MG63 (cell line): ENCODE results near the gene KRT6C. TPM values are rescaled to one million over a fixed set of nuclear protein-coding genes. Genes with fewer than 3 reads are reported as not detected.
"Not testable (repeated sequence)": the region's sequence is repeated elsewhere in the genome, so short reads cannot be mapped to it uniquely, and the experiment has no call there.

ENCODE experiments used
- DNase-seq: peaks from one replicate; pipeline ENCODE4 v3.0.0-alpha.2; 2020
- H3K27me3 ChIP-seq: fragments of 250-450 bp; sonication (Bioruptor Pico); 2 replicates; pipeline ENCODE4 v1.5.1; 2020; ENCODE audit warnings: mild to moderate bottlenecking, moderate library complexity
- H3K36me3 ChIP-seq: fragments of 250-450 bp; sonication (Bioruptor Pico); 2 replicates; pipeline ENCODE4 v1.5.1; 2020; ENCODE audit warnings: mild to moderate bottlenecking, moderate library complexity
- H3K4me3 ChIP-seq: fragments of 250-450 bp; sonication (Bioruptor Pico); 2 replicates; pipeline ENCODE4 v1.5.1; 2020; ENCODE audit warnings: mild to moderate bottlenecking, moderate library complexity
- H3K9me3 ChIP-seq: fragments of 250-450 bp; sonication (Bioruptor Pico); 2 replicates; pipeline ENCODE4 v1.5.1; 2020; ENCODE audit warnings: mild to moderate bottlenecking, moderate library complexity
- total RNA-seq: library from RNA; depleted of rRNA; stranded (reverse); fragments of >200 nt; shearing (Covaris generic); gene quantifications from 2 replicates; pipeline ENCODE4 v1.2.3, GENCODE V29; 2014; ENCODE audit warnings: low replicate concordance

The KRT6C gene
- total RNA-seq, 1 experiment from 2014 or later: not detected

GRCh38 chr12:52487211-52487610 is 13.6 kb upstream of the KRT6C start:
- no peak for DNase-seq
- H3K36me3 ChIP-seq: no peaks in the 10 kb centered on the region
- peaks cover 13% of the 10 kb centered on the region for H3K9me3 ChIP-seq
- no peak overlapping the region for H3K4me3 ChIP-seq
- H3K27me3 ChIP-seq: peaks cover 17% of the 10 kb centered on the region

GRCh38 chr12:52486166-52487105 is 12.8 kb upstream of the KRT6C start:
- Histone ChIP-seq H3K4me3 (no peak overlapping the region), H3K9me3 (peaks cover 13% of the 10 kb centered on the region), H3K27me3 (peaks cover 17% of the 10 kb centered on the region), H3K36me3 (no peaks in the 10 kb centered on the region)
- DNase-seq: no peak

- Histone ChIP-seq H3K36me3 (no peaks in the 10 kb centered on the region), H3K9me3 (peaks cover 12% of the 10 kb centered on the region), H3K4me3 (no peak overlapping the region), H3K27me3 (peaks cover 8% of the 10 kb centered on the region; the same call in 1 of the 2 replicates)
- DNase-seq: no peak
Measured at GRCh38 chr12:52480073-52480472, 6.5 kb upstream of the KRT6C start.

GRCh38 chr12:52477651-52478050 is 4.0 kb upstream of the KRT6C start:
- Histone ChIP-seq H3K27me3 (peaks cover 8% of the 10 kb centered on the region; the same call in 1 of the 2 replicates), H3K9me3 (peaks cover 3% of the 10 kb centered on the region; the same call in 1 of the 2 replicates), H3K4me3 (no peak overlapping the region), H3K36me3 (no peaks in the 10 kb centered on the region)
- no peak for DNase-seq

GRCh38 chr12:52474212-52474611 is 607 bp upstream of the KRT6C start:
- Histone ChIP-seq H3K9me3 (peaks cover 3% of the 10 kb centered on the region; the same call in 1 of the 2 replicates), H3K4me3 (no peak overlapping the region), H3K27me3 (peaks cover 3% of the 10 kb centered on the region; the same call in 1 of the 2 replicates), H3K36me3 (no peaks in the 10 kb centered on the region)
- DNase-seq: no peak

GRCh38 chr12:52469853-52470252 is 3.8 kb downstream of the KRT6C start:
- no peak overlapping the region for H3K4me3 ChIP-seq
- no peaks in the 10 kb centered on the region for H3K9me3 ChIP-seq
- no peaks in the 10 kb centered on the region for H3K36me3 ChIP-seq
- H3K27me3 ChIP-seq: peaks cover 5% of the 10 kb centered on the region
- no peak for DNase-seq

- no peak for DNase-seq
- no peaks in the 10 kb centered on the region for H3K9me3 ChIP-seq
- no peak overlapping the region for H3K4me3 ChIP-seq
- no peaks in the 10 kb centered on the region for H3K36me3 ChIP-seq
- peaks cover 8% of the 10 kb centered on the region; the same call in 1 of the 2 replicates for H3K27me3 ChIP-seq
Measured at GRCh38 chr12:52464897-52465296, 8.7 kb downstream of the KRT6C start.

- no peak overlapping the region for H3K4me3 ChIP-seq
- no peaks in the 10 kb centered on the region for H3K9me3 ChIP-seq
- H3K36me3 ChIP-seq: no peaks in the 10 kb centered on the region
- DNase-seq: no peak
- H3K27me3 ChIP-seq: peaks cover 8% of the 10 kb centered on the region; the same call in 1 of the 2 replicates
Measured at GRCh38 chr12:52461693-52462092, 11.9 kb downstream of the KRT6C start.

GRCh38 chr12:52458861-52459260 is 14.7 kb downstream of the KRT6C start:
- no peak for DNase-seq
- Histone ChIP-seq H3K27me3 (peaks cover 3% of the 10 kb centered on the region; the same call in 1 of the 2 replicates), H3K9me3 (no peaks in the 10 kb centered on the region), H3K36me3 (no peaks in the 10 kb centered on the region), H3K4me3 (no peak overlapping the region)

GRCh38 chr12:52455821-52456220 is 17.8 kb downstream of the KRT6C start:
- no peaks in the 10 kb centered on the region for H3K36me3 ChIP-seq
- H3K27me3 ChIP-seq: no peaks in the 10 kb centered on the region; the same call in 1 of the 2 replicates
- H3K9me3 ChIP-seq: no peaks in the 10 kb centered on the region
- no peak overlapping the region for H3K4me3 ChIP-seq
- DNase-seq: no peak

- Histone ChIP-seq H3K9me3 (no peaks in the 10 kb centered on the region), H3K27me3 (no peaks in the 10 kb centered on the region; the same call in 1 of the 2 replicates), H3K4me3 (no peak overlapping the region), H3K36me3 (no peaks in the 10 kb centered on the region)
- DNase-seq: no peak
Measured at GRCh38 chr12:52454411-52455201, 19.0 kb downstream of the KRT6C start.

- H3K4me3 ChIP-seq: no peak within 1 kb of the TSS
Measured at GRCh38 chr12:52452101-52452500, 21.5 kb downstream of the KRT6C start, which contains the start of gene KRT6B. KRT6B (minus strand) TSS chr12:52452146; CDS start chr12:52452078, 68 bp downstream.

GRCh38 chr12:52448228-52448627 is 25.4 kb downstream of the KRT6C start:
- H3K4me3 ChIP-seq: no peak overlapping the region
- no peak for DNase-seq
- no peaks in the 10 kb centered on the region for H3K36me3 ChIP-seq
- H3K9me3 ChIP-seq: no peaks in the 10 kb centered on the region
- H3K27me3 ChIP-seq: no peaks in the 10 kb centered on the region

More at GRCh38 chr12:52452101-52452500, 21.5 kb downstream of the KRT6C start, which contains the start of gene KRT6B:
- H3K36me3 ChIP-seq: no peaks in the 10 kb centered on the region
- H3K9me3 ChIP-seq: no peaks in the 10 kb centered on the region
- H3K27me3 ChIP-seq: no peaks in the 10 kb centered on the region
- no peak for DNase-seq

- H3K36me3 ChIP-seq, H3K27me3 ChIP-seq, DNase-seq, H3K4me3 ChIP-seq, H3K9me3 ChIP-seq: not testable (repeated sequence)
Measured at GRCh38 chr12:52447196-52447595, 26.4 kb downstream of the KRT6C start.

- DNase-seq: no peak
Measured at GRCh38 chr12:52446367-52447045, 27.1 kb downstream of the KRT6C start.

GRCh38 chr12:52445876-52446275 is 27.7 kb downstream of the KRT6C start:
- H3K9me3 ChIP-seq: no peaks in the 10 kb centered on the region

More at GRCh38 chr12:52446367-52447045, 27.1 kb downstream of the KRT6C start:
- Histone ChIP-seq H3K27me3 (no peaks in the 10 kb centered on the region), H3K4me3 (no peak overlapping the region), H3K36me3 (no peaks in the 10 kb centered on the region), H3K9me3 (no peaks in the 10 kb centered on the region)

More at GRCh38 chr12:52445876-52446275, 27.7 kb downstream of the KRT6C start:
- Histone ChIP-seq H3K4me3 (no peak overlapping the region), H3K36me3 (no peaks in the 10 kb centered on the region), H3K27me3 (no peaks in the 10 kb centered on the region)
- DNase-seq: no peak
